SK-N-SH (cell line): ENCODE results near the gene ULBP1. TPM values are rescaled to one million over a fixed set of nuclear protein-coding genes. Genes with fewer than 3 reads are reported as not detected.

Experiments
- CTCF ChIA-PET: fragments of 300-600, 350-600 bp; formaldehyde crosslinking; extraction: SDS; loops from one replicate; lab custom pipeline; 2021; lab: Yijun Ruan, JAX
- POLR2A ChIA-PET: fragments of 350-600 bp; sonication (Branson Sonifier 250); formaldehyde crosslinking; extraction: SDS; loops from one replicate; lab custom pipeline; 2020; ENCODE audit warnings: antibody characterized with exemption, inconsistent platforms; lab: Yijun Ruan, JAX
- DNase-seq: peaks from one replicate; pipeline ENCODE4 v3.0.0; 2012
- H2AFZ ChIP-seq: fragments of 200-600 bp; sonication (generic); 2 replicates; pipeline ENCODE4 v1.8.1; 2016; ENCODE audit warnings: antibody characterized with exemption, mild to moderate bottlenecking, low read depth
- H3F3A ChIP-seq: fragments of 200-600 bp; sonication (generic); replicated peaks from 2 replicates; pipeline ENCODE3; 2016; ENCODE audit warnings: antibody characterized with exemption, mild to moderate bottlenecking; ENCODE audit not compliant: insufficient read depth
- H3K27ac ChIP-seq, 2 experiments: fragments of 200-500 bp in 1 of 2; fragments of 200-600 bp in 1 of 2; sonication (Bioruptor generic) in 1 of 2; sonication (generic), shearing (Covaris generic) in 1 of 2; 2 replicates each; pipeline versions ENCODE4 v1.5.1 to v1.6.1; 2014 to 2016; ENCODE audit warnings: low read depth in 2 of 2, inconsistent platforms in 1 of 2, low read length in 1 of 2, mild to moderate bottlenecking in 1 of 2, mixed read lengths in 1 of 2
- H3K27me3 ChIP-seq: fragments of 200-600 bp; sonication (generic), shearing (Covaris generic); 2 replicates; pipeline ENCODE4 v1.6.1; 2016; ENCODE audit warnings: mixed run types; ENCODE audit not compliant: insufficient read depth
- H3K36me3 ChIP-seq, 2 experiments: fragments of 200-500 bp in 1 of 2; fragments of 200-600 bp in 1 of 2; sonication (Bioruptor generic) in 1 of 2; sonication (generic) in 1 of 2; replicated peaks in 1 of 2; 2 replicates each; pipeline versions ENCODE3 to v1.5.1; 2014 to 2016; ENCODE audit warnings: low read length in 1 of 2, mild to moderate bottlenecking in 1 of 2; ENCODE audit not compliant: insufficient read depth in 2 of 2, control insufficient read depth in 1 of 2
- H3K4me1 ChIP-seq, 2 experiments: fragments of 200-500 bp in 1 of 2; fragments of 200-600 bp in 1 of 2; sonication (Bioruptor generic) in 1 of 2; sonication (generic), shearing (Covaris generic) in 1 of 2; 2 replicates each; pipeline versions ENCODE4 v1.5.1 to v1.6.1; 2014 to 2016; ENCODE audit warnings: low read depth in 1 of 2, low read length in 1 of 2, mixed run types in 1 of 2; ENCODE audit not compliant: insufficient read depth in 2 of 2, control insufficient read depth in 1 of 2
- H3K4me2 ChIP-seq: fragments of 200-600 bp; sonication (generic), shearing (Covaris generic); 2 replicates; pipeline ENCODE4 v1.6.1; 2017; ENCODE audit warnings: mixed run types
- H3K4me3 ChIP-seq, 2 experiments: fragments of 200-500 bp in 1 of 2; fragments of 200-600 bp in 1 of 2; sonication (Bioruptor generic) in 1 of 2; sonication (generic), shearing (Covaris generic) in 1 of 2; 2 replicates each; pipeline versions ENCODE4 v1.5.1 to v1.8.1; 2014 to 2016; ENCODE audit warnings: low read depth in 2 of 2, inconsistent platforms in 1 of 2, low read length in 1 of 2, mild to moderate bottlenecking in 1 of 2, mixed read lengths in 1 of 2, moderate library complexity in 1 of 2
- H3K79me2 ChIP-seq: fragments of 200-600 bp; sonication (generic); 2 replicates; pipeline ENCODE4 v1.8.1; 2017; ENCODE audit warnings: mild to moderate bottlenecking; ENCODE audit not compliant: insufficient read depth
- H3K9ac ChIP-seq: fragments of 200-600 bp; sonication (generic); 2 replicates; pipeline ENCODE4 v1.6.1; 2017; ENCODE audit warnings: mixed run types
- H3K9me2 ChIP-seq: fragments of 200-600 bp; sonication (generic); 2 replicates; pipeline ENCODE4 v1.6.1; 2017; ENCODE audit warnings: mixed run types
- H3K9me3 ChIP-seq: fragments of 200-600 bp; sonication (generic); 2 replicates; pipeline ENCODE4 v1.6.1; 2017; ENCODE audit warnings: mixed run types, mild to moderate bottlenecking, moderate library complexity
- H4K20me1 ChIP-seq: fragments of 200-600 bp; sonication (generic); 2 replicates; pipeline ENCODE4 v1.6.1; 2017; ENCODE audit warnings: mild to moderate bottlenecking, mixed run types; ENCODE audit not compliant: insufficient read depth
- CTCF ChIP-seq: fragments of 200-600 bp; sonication (generic); IDR thresholded peaks from 2 replicates; pipeline ENCODE4 v1.6.1; 2017; ENCODE audit warnings: antibody characterized with exemption, mild to moderate bottlenecking, moderate library complexity
- EP300 ChIP-seq, 2 experiments: IDR thresholded peaks; 2 replicates each; pipeline versions ENCODE4 v1.4.0 to v1.6.1; 2012; ENCODE audit warnings: borderline replicate concordance in 1 of 2, low read depth in 1 of 2, low read length in 1 of 2
- FOXM1 ChIP-seq: IDR thresholded peaks from 2 replicates; pipeline ENCODE4 v1.4.0; 2012; ENCODE audit warnings: low read depth, mild to moderate bottlenecking
- GABPA ChIP-seq: IDR thresholded peaks from 2 replicates; pipeline ENCODE4 v1.4.0; 2012; ENCODE audit warnings: low read depth, mild to moderate bottlenecking
- JUND ChIP-seq: IDR thresholded peaks from 2 replicates; pipeline ENCODE4 v1.4.0; 2012
- MAX ChIP-seq: IDR thresholded peaks from 2 replicates; pipeline ENCODE4 v1.4.0; 2012; ENCODE audit warnings: low read depth
- MEF2A ChIP-seq: IDR thresholded peaks from 2 replicates; pipeline ENCODE4 v1.4.0; 2012; ENCODE audit warnings: low read depth, borderline replicate concordance
- NFIC ChIP-seq: IDR thresholded peaks from 2 replicates; pipeline ENCODE4 v1.4.0; 2012; ENCODE audit warnings: borderline replicate concordance
- NRF1 ChIP-seq: IDR thresholded peaks from 2 replicates; pipeline ENCODE4 v1.6.1; 2012; ENCODE audit warnings: low read depth, mild to moderate bottlenecking, low read length
- PBX3 ChIP-seq: IDR thresholded peaks from 2 replicates; pipeline ENCODE4; 2012
- RFX5 ChIP-seq: IDR thresholded peaks from 2 replicates; pipeline ENCODE4 v1.6.1; 2012; ENCODE audit warnings: mild to moderate bottlenecking, improper control_type of control experiment, low read length
- TAF1 ChIP-seq: IDR thresholded peaks from 2 replicates; pipeline ENCODE4 v1.6.1; 2012; ENCODE audit warnings: low read depth, mild to moderate bottlenecking, low read length, moderate library complexity, borderline replicate concordance
- TCF12 ChIP-seq: IDR thresholded peaks from 2 replicates; pipeline ENCODE4 v1.4.0; 2012
- TEAD4 ChIP-seq: IDR thresholded peaks from 2 replicates; pipeline ENCODE4 v1.4.0; 2012; ENCODE audit warnings: mild to moderate bottlenecking, borderline replicate concordance; ENCODE audit not compliant: insufficient read depth
- USF1 ChIP-seq: IDR thresholded peaks from 2 replicates; pipeline ENCODE4 v1.4.0; 2012; ENCODE audit warnings: low read depth, borderline replicate concordance
- USF2 ChIP-seq: fragments of 150-350 bp; IDR thresholded peaks from 2 replicates; pipeline ENCODE4 v1.6.1; 2017; ENCODE audit warnings: antibody characterized with exemption, low read length, low read depth, borderline replicate concordance
- YY1 ChIP-seq: IDR thresholded peaks from 2 replicates; pipeline ENCODE4 v1.4.0; 2012; ENCODE audit warnings: low read depth, mild to moderate bottlenecking
- ZBTB33 ChIP-seq: IDR thresholded peaks from 2 replicates; pipeline ENCODE4 v1.4.0; 2012; ENCODE audit warnings: low read depth, borderline replicate concordance
- WGBS: methylation state at CpG from one replicate; pipeline ENCODE4 v1.1.6; 2017; ENCODE audit warnings: low lambda C conversion rate; 5-methylcytosine and 5-hydroxymethylcytosine counted together
- polyA plus RNA-seq, 3 experiments: library from polyadenylated mRNA; depleted of rRNA; stranded (reverse); fragments of >200 nt; gene quantifications; 2 replicates each; pipeline ENCODE4 v1.2.3, GENCODE V29; 2012

ULBP1 gene
- polyA plus RNA-seq, 1 of the 3 experiments (the other 2 are of a cell fraction), result 0.02 TPM

- Histone ChIP-seq H3K27me3 (peaks cover 55% of the 10 kb centered on the region), H3K27ac (no peak overlapping the region), H3K9me2 (no peaks in the 10 kb centered on the region), H3K9me3 (0 out of 2 replicates have a peak, but pooled peaks cover 6% of the 10 kb centered on the region), H3F3A (no peaks in the 10 kb centered on the region), H3K9ac (no peak overlapping the region), H3K4me1 (no peaks in the 10 kb centered on the region), H4K20me1 (no peaks in the 10 kb centered on the region), H3K4me3 (no peak overlapping the region), H3K4me2 (no peak overlapping the region), H3K36me3 (no peaks in the 10 kb centered on the region), H2AFZ (no peak overlapping the region), H3K79me2 (no peaks in the 10 kb centered on the region)
- TF ChIP-seq MEF2A (no peak), RFX5 (no peak), TAF1 (no peak), YY1 (no peak), USF1 (no peak), USF2 (no peak), GABPA (no peak), MAX (no peak), TEAD4 (no peak), FOXM1 (no peak), NRF1 (no peak), EP300 (IDR thresholded peaks at IDR 0.05; ENCODE audit: borderline replicate concordance in 1 of 2, low read depth in 1 of 2, low read length in 1 of 2) (no peak), CTCF (no peak), PBX3 (no peak), JUND (no peak), ZBTB33 (no peak), NFIC (no peak), TCF12 (no peak)
- DNase-seq, result no peak
- CTCF ChIA-PET, result interaction anchor here (0.6 kb wide), 1 partner anchor 179 kb away, joined by 3 read pairs; no protein-coding TSS in a partner anchor
- 4% methylated on average over 9 of the region's 9 CpGs for WGBS
- POLR2A ChIA-PET, result no interaction called here
Observed at GRCh38 chr6:149983145-149983544, 19.4 kb downstream of the ULBP1 start.
